IPS-20b (cell line): ENCODE results near the gene CYP2J2.
"Not testable (repeated sequence)": the region's sequence is repeated elsewhere in the genome, so short reads cannot be mapped to it uniquely, and the experiment has no call there.

Source experiments
- H3K27ac ChIP-seq: one replicate; pipeline ENCODE4 v1.5.1; 2013; ENCODE audit warnings: low read length
- H3K27me3 ChIP-seq: 2 replicates; pipeline ENCODE4 v1.6.1; 2013; ENCODE audit warnings: mild to moderate bottlenecking, low read length, inconsistent platforms; ENCODE audit not compliant: insufficient read depth
- H3K36me3 ChIP-seq: 2 replicates; pipeline ENCODE4 v1.6.1; 2013; ENCODE audit warnings: low read depth, mild to moderate bottlenecking, inconsistent platforms, low read length, moderate library complexity; ENCODE audit not compliant: insufficient read depth
- H3K4me1 ChIP-seq: 2 replicates; pipeline ENCODE4 v1.6.1; 2013; ENCODE audit warnings: mild to moderate bottlenecking, control low read depth, inconsistent platforms, low read length, moderate library complexity; ENCODE audit not compliant: insufficient read depth
- H3K4me3 ChIP-seq: 2 replicates; pipeline ENCODE4 v1.5.1; 2013; ENCODE audit warnings: mild to moderate bottlenecking, low read length, inconsistent platforms
- H3K9ac ChIP-seq: 2 replicates; pipeline ENCODE4 v1.6.1; 2013; ENCODE audit warnings: low read depth, mild to moderate bottlenecking, inconsistent platforms, low read length, moderate library complexity
- H3K9me3 ChIP-seq: 2 replicates; pipeline ENCODE4 v1.6.1; 2013; ENCODE audit warnings: mild to moderate bottlenecking, low read depth, low read length, inconsistent platforms; ENCODE audit not compliant: insufficient read depth

CYP2J2 gene, protein sequence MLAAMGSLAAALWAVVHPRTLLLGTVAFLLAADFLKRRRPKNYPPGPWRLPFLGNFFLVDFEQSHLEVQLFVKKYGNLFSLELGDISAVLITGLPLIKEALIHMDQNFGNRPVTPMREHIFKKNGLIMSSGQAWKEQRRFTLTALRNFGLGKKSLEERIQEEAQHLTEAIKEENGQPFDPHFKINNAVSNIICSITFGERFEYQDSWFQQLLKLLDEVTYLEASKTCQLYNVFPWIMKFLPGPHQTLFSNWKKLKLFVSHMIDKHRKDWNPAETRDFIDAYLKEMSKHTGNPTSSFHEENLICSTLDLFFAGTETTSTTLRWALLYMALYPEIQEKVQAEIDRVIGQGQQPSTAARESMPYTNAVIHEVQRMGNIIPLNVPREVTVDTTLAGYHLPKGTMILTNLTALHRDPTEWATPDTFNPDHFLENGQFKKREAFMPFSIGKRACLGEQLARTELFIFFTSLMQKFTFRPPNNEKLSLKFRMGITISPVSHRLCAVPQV

DNA sequence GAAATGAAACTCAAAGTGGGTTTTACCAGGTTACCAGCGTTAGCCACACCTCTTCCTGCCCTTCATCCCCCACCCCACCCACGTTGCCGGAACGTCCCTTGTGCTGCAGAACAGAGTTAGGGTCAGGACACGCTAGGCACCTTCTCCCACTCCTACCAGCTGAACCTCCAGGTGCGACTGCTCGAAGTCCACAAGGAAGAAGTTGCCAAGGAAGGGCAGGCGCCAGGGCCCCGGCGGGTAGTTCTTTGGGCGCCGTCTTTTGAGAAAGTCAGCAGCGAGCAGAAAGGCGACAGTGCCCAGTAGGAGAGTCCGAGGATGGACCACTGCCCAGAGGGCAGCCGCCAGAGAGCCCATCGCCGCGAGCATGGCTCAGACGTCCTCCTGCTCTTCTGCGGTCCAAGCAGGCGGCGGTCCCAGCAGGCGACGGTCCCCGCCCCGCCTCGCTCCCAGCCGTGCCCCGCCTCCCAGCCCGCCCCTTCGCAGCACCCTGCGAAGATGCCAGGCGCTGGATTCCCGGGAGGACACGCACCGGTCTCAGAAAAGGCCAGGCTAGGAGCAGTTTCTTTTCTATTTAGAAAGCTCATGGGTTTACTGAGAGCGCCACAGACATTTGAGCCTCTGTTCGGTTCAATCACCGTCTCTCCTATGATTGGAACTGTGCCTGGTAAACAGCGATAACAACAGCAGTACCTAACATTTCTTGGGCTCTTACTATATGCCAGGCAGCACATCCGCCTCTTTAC is at the start of gene CYP2J2:
CYP2J2 (minus strand) TSS at position 393 of the 743 bp plus-strand sequence; CDS start at position 366, 27 bp downstream.
- peak within 1 kb of the TSS; percentile 59; the same call in 1 of the 2 replicates for H3K9ac ChIP-seq
- no peaks in the 10 kb centered on the region for H3K9me3 ChIP-seq
- peaks cover 51% of the 10 kb centered on the region for H3K27me3 ChIP-seq
- H3K27ac ChIP-seq = no peak within 1 kb of the TSS
- peak within 1 kb of the TSS; percentile 78 for H3K4me3 ChIP-seq
- no peaks in the 10 kb centered on the region for H3K36me3 ChIP-seq
- H3K4me1 ChIP-seq = no peaks in the 10 kb centered on the region

DNA sequence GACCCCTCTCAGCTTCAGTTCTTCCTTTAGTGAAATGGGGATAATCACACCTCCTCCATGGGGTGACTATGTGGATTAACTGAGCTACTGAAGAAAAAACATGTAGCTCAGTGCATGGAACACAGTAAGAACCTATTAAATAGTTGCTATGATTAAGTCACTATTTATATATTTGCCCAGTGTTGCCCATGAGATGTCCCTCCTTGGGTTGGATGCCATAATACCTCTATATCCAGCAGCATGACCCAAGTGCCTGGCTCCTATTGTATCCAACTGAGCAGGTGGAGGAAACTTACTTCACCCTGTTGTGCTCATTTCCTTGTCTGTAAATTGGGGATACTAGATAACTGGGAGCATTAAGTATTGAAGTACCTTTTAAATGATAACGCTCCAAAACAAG is 47.1 kb upstream of the CYP2J2 start:
- Histone ChIP-seq H3K4me3 (no peak overlapping the region), H3K4me1 (no peaks in the 10 kb centered on the region), H3K9me3 (no peaks in the 10 kb centered on the region), H3K27me3 (peaks cover 17% of the 10 kb centered on the region), H3K36me3 (no peaks in the 10 kb centered on the region), H3K27ac (no peak overlapping the region), H3K9ac (no peak overlapping the region)

DNA sequence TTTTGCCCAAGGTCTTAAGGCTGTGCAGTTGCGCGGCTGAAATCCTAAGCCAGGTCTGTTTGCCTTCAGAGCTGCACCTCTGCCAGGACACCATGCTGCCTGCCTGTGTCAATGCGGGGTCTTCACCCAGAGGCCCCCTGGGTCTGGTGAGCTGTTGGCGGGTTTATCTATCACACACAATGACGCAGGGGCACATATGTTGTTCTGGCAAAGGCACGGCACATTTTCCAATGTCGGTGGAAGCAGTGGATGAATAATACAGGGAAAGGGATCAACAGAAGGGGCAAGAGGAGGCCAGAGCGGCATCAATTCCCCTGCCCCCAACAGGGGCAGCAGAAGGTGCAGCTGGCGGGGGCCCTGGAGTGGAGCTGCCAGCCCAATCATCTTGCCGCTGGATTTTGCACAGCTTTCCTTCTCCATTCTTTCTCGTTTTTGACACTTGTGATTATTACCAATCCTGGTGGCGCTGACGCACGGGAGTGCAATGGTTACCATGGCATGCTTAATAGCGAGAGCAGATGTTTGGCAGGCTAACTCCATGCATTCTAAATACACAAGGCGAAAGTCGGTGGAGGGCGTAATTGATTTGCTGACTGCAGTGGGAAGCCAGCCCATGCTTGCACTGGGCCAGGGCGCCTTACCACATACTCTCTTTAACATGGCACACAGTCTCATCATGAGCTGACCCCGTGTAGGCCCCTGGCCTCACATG is 45.8 kb upstream of the CYP2J2 start:
- Histone ChIP-seq H3K27me3 (peaks cover 17% of the 10 kb centered on the region), H3K4me1 (no peaks in the 10 kb centered on the region), H3K4me3 (no peak overlapping the region), H3K9me3 (no peaks in the 10 kb centered on the region), H3K27ac (no peak overlapping the region), H3K9ac (no peak overlapping the region), H3K36me3 (no peaks in the 10 kb centered on the region)

DNA sequence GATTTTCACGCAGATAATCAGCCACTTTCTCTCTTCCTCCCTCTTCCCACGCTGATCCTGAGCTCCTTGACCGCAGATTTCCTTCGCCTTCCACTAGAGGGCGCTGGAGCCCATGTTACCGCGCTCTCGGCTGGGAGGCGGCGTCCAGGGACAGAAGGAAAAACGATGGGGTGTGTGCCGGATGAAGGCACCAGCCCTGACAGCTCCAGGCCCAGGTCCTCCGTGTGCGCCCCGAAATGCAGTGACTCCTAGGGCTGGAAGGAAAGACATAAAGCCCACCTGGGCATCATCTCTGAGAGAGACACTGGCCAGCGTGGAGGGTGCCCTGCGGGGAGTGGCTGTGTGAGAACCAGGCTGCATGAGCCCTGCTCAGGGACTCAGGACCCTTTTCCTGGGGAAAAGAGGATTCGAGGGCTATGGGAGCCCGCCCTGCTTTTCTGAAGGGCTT is 44.9 kb upstream of the CYP2J2 start:
- peaks cover 14% of the 10 kb centered on the region for H3K27me3 ChIP-seq
- H3K36me3 ChIP-seq = no peaks in the 10 kb centered on the region
- H3K4me1 ChIP-seq = no peaks in the 10 kb centered on the region
- no peak overlapping the region; the same call in 1 of the 2 replicates for H3K4me3 ChIP-seq
- H3K27ac ChIP-seq = no peak overlapping the region
- no peak overlapping the region for H3K9ac ChIP-seq
- H3K9me3 ChIP-seq = no peaks in the 10 kb centered on the region

DNA sequence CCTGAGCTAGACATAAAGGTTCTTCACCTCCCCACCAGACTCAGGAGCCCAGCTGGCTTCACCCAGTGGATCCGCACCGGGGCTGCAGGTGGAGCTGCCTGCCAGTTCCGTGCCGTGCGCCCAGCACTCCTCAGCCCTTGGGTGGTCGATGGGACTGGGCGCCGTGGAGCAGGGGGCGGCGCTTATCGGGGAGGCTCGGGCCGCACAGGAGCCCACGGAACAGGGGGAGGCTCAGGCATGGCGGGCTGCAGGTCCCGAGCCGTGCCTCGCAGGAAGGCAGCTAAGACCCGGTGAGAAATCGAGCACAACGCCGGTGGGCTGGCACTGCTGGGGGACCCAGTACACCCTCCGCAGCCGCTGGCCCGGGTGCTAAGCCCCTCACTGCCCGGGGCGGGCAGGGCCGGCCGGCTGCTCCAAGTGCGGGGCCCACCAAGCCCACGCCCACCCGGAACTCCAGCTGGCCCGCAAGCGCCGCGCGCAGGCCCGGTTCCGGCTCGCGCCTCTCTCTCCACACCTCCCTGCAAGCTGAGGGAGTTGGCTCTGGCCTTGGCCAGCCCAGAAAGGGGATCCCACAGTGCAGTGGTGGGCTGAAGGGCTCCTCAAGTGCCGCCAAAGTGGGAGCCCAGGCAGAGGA is 43.1 kb upstream of the CYP2J2 start:
- H3K9me3 ChIP-seq, H3K27me3 ChIP-seq, H3K4me3 ChIP-seq, H3K27ac ChIP-seq, H3K36me3 ChIP-seq, H3K9ac ChIP-seq, H3K4me1 ChIP-seq: not testable (repeated sequence)

DNA sequence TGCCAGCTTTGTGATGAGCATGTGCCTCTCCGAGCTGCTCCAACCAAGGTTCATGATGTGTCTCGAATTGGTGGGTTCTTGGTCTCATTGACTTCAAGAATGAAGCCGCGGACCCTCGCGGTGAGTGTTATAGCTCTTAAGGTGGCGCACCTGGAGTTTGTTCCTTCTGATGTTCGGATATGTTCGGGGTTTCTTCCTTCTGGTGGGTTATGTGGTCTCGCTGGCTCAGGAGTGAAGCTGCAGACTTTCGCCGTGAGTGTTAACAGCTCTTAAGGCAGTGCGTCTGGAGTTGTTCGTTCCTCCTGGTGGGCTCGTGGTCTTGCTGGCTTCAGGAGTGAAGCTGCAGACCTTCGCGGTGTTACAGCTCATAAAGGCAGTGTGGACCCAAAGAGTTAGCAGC is 42.2 kb upstream of the CYP2J2 start:
- H3K9me3 ChIP-seq, H3K4me1 ChIP-seq, H3K9ac ChIP-seq, H3K27me3 ChIP-seq, H3K4me3 ChIP-seq, H3K27ac ChIP-seq, H3K36me3 ChIP-seq: not testable (repeated sequence)

DNA sequence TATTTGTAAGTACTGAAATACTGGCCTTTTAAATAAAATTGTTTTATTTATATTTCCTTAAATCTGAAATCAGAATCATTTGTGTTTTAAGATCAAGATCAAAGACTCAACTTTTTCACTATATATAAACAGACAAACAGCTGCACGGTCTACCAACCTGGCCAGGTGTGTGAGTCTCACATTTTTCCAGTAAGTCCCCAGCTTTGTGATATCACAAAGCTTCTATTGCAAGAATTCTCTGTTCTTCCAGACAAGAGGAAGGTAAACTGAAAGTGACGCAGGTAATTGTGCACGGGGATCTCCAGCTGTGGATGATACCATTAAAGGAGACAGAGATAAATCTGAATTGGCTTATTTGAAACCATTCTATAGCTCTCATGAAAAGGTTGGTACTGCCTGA is 41.2 kb upstream of the CYP2J2 start:
- Histone ChIP-seq H3K27ac (no peak overlapping the region), H3K9ac (no peak overlapping the region), H3K36me3 (no peaks in the 10 kb centered on the region), H3K4me3 (no peak overlapping the region), H3K4me1 (no peaks in the 10 kb centered on the region), H3K9me3 (no peaks in the 10 kb centered on the region), H3K27me3 (no peaks in the 10 kb centered on the region)

DNA sequence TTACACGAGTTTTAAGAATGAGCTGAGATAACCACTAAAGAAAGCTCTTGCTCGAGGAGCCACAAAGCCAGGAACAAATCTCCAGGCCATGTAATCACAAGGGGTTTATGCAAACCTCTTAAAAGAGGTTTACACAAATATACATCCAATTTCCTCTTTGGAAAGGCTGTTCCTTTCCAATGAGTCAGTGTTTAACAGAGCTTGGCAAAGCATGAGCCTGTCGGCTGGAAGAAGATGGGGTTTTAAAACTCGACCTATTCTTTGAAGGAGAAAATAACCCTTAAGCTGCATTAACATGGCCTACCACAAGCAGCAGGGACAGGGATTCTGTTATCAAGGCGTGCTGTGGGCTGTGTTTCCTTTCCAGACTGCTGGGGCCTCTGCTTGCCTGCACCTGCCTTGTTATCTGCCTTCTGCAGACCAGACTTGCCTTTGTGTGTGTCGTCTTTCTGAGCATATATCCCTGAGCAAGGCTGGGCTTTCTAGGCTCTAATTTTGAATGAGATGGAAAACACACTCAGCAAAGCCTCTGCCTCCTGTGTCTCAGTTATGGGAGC is 40.6 kb upstream of the CYP2J2 start:
- no peaks in the 10 kb centered on the region for H3K4me1 ChIP-seq
- H3K9ac ChIP-seq = no peak overlapping the region
- no peaks in the 10 kb centered on the region for H3K36me3 ChIP-seq
- no peaks in the 10 kb centered on the region for H3K9me3 ChIP-seq
- no peak overlapping the region for H3K4me3 ChIP-seq
- no peaks in the 10 kb centered on the region for H3K27me3 ChIP-seq
- no peak overlapping the region for H3K27ac ChIP-seq

DNA sequence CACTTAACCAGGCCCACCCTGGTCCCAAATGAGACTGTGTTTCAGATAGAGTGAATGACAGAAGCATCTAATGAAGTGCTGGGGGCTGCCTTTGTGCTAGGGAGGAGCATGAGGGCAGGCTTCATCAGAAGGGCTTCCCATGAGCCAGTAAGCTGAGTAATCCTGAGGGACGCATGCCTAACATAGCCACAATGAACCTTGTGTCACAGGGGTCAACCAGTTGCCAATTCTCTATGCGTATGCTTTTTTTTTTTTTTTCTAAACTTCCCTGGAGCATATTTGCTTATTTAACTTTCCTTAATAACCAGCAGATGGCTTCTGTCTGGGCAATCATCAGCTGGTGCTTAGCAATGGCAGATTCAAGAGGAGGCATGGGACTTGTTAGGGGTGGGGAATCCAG is 25.5 kb upstream of the CYP2J2 start:
- no peaks in the 10 kb centered on the region for H3K4me1 ChIP-seq
- H3K36me3 ChIP-seq = no peaks in the 10 kb centered on the region
- H3K4me3 ChIP-seq = no peak overlapping the region
- no peaks in the 10 kb centered on the region for H3K9me3 ChIP-seq
- H3K9ac ChIP-seq = no peak overlapping the region
- no peaks in the 10 kb centered on the region for H3K27me3 ChIP-seq
- no peak overlapping the region for H3K27ac ChIP-seq

DNA sequence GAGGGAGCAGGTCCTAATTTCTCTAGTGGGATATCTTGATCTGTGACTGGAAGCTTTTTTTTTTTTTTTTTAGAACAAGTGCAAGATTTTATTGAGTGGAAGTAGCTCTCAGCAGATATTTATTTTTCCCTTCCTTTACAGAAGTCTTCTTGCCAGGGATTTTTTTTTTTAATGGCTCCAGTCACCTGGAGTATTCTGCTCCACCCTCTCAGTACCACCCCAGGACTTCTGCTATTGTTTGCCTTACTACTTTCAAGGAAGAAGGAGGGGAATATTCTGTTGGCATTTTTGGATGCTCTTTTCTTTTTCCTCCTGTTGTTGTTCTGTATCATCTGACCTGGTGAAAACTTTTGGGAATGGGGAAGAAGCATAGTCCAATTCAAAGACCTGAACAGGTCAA is 23.1 kb upstream of the CYP2J2 start:
- no peak overlapping the region for H3K9ac ChIP-seq
- no peaks in the 10 kb centered on the region for H3K36me3 ChIP-seq
- H3K27ac ChIP-seq = no peak overlapping the region
- H3K4me3 ChIP-seq = no peak overlapping the region
- no peaks in the 10 kb centered on the region for H3K9me3 ChIP-seq
- H3K27me3 ChIP-seq = no peaks in the 10 kb centered on the region
- no peaks in the 10 kb centered on the region for H3K4me1 ChIP-seq

DNA sequence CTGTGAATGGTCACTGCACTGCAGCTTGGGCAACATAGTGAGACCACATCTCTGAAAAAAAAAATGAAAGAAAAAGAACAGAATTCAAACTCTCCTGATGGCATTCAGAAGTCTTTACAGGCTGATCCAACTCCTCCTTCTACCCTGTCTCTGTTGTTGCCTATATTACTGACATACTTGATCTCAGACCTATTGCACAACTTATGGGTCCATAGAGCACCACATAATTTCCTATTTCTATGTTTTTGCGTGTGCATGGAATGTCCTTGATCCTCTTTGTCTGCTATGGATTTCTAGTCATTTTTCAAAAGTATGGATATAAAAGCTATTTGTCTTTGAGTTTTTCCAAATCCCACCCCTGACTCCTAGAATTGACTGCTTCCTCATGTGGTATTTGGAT is 22.4 kb upstream of the CYP2J2 start:
- Histone ChIP-seq H3K27me3 (no peaks in the 10 kb centered on the region), H3K9ac (no peak overlapping the region), H3K9me3 (no peaks in the 10 kb centered on the region), H3K36me3 (no peaks in the 10 kb centered on the region), H3K4me3 (no peak overlapping the region), H3K4me1 (no peaks in the 10 kb centered on the region), H3K27ac (no peak overlapping the region)
